Measurements from ENCODE around the gene BDNF. TPM values are rescaled to one million over a fixed set of nuclear protein-coding genes. Genes with fewer than 3 reads are reported as not detected.
"Not testable (repeated sequence)": the region's sequence is repeated elsewhere in the genome, so short reads cannot be mapped to it uniquely, and the experiment has no call there.

The BDNF gene
- total RNA-seq (ENCODE audit: low replicate concordance), result 1.6 and 2.1 TPM in 2 replicates

DNA sequence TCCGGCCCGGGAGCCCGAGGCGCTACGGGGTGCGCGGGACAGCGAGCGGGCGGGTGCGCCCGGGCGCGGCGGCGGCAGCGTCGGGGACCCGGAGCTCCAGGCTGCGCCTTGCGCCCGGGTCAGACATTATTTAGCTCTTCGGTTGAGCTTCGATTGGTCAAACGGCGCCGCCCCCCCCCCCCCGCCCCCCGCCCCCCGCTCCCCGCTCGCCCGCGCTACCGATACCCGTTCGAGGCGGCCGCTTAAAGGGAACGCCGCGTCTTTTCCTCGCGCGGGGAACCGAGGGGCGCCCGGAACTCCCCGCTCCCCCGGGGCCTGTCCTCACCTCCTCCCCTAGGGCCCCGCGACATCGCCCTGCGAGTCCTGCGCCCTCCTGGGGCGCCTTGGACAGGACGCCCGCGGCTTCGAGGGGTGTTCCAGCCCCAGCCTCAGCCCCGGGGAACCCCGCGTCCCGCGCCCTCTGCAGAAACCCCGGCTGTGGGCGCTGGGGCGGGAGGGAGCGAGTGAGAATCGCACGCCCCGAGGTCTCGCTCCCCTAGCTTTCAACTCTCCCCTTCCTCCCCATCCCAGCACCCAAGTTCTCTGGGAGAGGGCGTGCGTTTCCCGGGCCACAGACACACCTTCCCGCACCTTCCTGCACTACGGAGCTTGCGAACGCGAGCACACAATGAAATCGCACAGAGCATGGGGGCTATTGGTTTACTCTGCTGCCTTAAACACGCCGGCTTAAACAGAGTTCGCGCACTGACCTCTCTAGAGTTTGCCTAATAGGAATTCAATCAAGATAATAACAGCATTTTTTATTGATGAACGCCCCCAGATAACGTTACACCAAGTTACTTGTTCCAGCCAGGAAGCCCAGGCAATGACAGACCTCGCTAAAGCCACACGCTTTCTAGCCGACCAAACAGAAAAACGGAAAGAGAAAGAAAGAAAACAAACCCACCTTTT lies at the start of gene BDNF:
BDNF (minus strand) TSS at position 105 of the 951 bp plus-strand sequence. CDS start 41,891 bp downstream, outside the sequence.
- H3K9me3 ChIP-seq (ENCODE audit: low read depth), result no peaks in the 10 kb centered on the region
- no peak within 1 kb of the TSS for H3K27ac ChIP-seq
- H3K4me2 ChIP-seq, result peak within 1 kb of the TSS; percentile 99
- peaks cover 53% of the 10 kb centered on the region for H3K27me3 ChIP-seq
- H3K9me3 Mint-ChIP-seq, result no peaks in the 10 kb centered on the region
- no peak for TF ChIP-seq EZH2 (IDR thresholded peaks at IDR 0.05)
- TF ChIP-seq, protein P1, sequence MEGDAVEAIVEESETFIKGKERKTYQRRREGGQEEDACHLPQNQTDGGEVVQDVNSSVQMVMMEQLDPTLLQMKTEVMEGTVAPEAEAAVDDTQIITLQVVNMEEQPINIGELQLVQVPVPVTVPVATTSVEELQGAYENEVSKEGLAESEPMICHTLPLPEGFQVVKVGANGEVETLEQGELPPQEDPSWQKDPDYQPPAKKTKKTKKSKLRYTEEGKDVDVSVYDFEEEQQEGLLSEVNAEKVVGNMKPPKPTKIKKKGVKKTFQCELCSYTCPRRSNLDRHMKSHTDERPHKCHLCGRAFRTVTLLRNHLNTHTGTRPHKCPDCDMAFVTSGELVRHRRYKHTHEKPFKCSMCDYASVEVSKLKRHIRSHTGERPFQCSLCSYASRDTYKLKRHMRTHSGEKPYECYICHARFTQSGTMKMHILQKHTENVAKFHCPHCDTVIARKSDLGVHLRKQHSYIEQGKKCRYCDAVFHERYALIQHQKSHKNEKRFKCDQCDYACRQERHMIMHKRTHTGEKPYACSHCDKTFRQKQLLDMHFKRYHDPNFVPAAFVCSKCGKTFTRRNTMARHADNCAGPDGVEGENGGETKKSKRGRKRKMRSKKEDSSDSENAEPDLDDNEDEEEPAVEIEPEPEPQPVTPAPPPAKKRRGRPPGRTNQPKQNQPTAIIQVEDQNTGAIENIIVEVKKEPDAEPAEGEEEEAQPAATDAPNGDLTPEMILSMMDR (IDR thresholded peaks at IDR 0.05), result no peak
- TF ChIP-seq EZH2phosphoT487 (IDR thresholded peaks at IDR 0.05), result peak; percentile 39
- peak within 1 kb of the TSS; percentile 74 for H3K4me3 ChIP-seq
- peak within 1 kb of the TSS; percentile 82 for H2AFZ ChIP-seq (replicated peaks)
- peaks cover 3% of the 10 kb centered on the region for H3K79me2 ChIP-seq (ENCODE audit: low read depth)
- H3K36me3 ChIP-seq, result no peaks in the 10 kb centered on the region
- no peak within 1 kb of the TSS for H3K9ac ChIP-seq
- H3K27ac Mint-ChIP-seq, result no peak within 1 kb of the TSS
- H3K4me1 Mint-ChIP-seq, result peaks cover 31% of the 10 kb centered on the region
- DNase-seq (ENCODE audit: low spot score), result peak; percentile 72
- no peaks in the 10 kb centered on the region for H4K20me1 ChIP-seq (ENCODE audit: low read depth)
- H3F3A ChIP-seq (ENCODE audit: low read depth), result peaks cover 32% of the 10 kb centered on the region
- H3K36me3 Mint-ChIP-seq, result no peaks in the 10 kb centered on the region
- peaks cover 31% of the 10 kb centered on the region for H3K4me1 ChIP-seq
- H3K27me3 Mint-ChIP-seq (ENCODE audit: insufficient read depth, low read depth), result peaks cover 14% of the 10 kb centered on the region
- H3K4me3 Mint-ChIP-seq, result peak within 1 kb of the TSS; percentile 92

DNA sequence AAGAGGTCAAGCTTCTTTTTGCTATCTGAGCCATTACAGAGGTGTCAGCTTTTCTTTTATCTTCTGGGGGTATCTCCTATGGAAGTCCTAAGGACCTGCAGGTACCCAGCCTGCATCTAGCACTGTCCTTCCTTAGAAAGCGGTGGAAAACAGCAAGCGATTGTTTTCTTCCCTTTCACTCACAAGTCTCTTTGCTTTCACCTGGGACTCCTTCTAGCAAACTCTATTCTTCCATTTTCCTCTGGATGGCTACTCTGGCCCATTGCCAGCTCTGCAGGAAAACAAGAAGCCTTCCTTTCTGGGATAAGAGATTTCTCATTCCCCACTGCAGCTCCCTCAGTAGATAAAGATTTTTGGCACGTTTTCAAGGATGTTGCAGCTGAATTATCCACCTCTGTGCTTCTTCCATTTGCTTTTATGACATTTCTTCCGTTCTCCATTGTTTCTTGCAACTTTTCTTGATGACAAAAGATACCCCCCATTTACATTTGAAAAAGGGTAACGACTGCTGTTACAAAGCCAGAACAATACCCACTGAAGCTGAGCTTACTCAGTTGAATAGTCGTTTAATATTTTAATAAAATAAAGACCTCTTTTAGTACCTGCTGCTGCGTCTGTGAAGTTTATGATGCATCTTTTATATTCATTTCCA lies 40.2 kb upstream of the BDNF start:
- H3K4me2 ChIP-seq, result peak overlapping the region; percentile 65
- no peak for DNase-seq (ENCODE audit: low spot score)
- no peak overlapping the region for H3K4me3 ChIP-seq

DNA sequence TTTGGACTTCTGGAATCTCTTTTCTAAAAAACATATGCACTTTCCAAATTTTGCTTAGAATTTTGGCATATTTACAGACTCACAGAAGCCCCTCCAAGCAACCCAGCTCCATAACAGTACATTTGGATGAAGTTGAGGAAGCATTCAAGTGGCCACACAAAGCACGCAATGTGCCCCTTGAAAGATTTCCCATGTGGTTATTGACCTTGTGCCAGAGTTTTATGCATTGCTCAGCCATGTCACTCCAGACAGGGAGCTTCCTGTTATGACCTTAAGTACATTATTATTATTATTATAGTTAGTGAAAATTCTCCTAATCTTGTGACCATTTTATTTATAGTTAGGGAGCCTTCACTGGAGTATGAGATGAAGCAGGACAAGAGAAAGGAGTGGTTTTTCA lies 35.0 kb upstream of the BDNF start:
- Histone ChIP-seq H3K4me2 (no peak overlapping the region), H3K4me3 (no peak overlapping the region), H3K36me3 (no peaks in the 10 kb centered on the region), H3K79me2 (ENCODE audit: low read depth) (no peaks in the 10 kb centered on the region), H2AFZ (replicated peaks) (no peak overlapping the region), H3K9ac (no peak overlapping the region), H3K4me1 (peaks cover 3% of the 10 kb centered on the region), H3K9me3 (ENCODE audit: low read depth) (no peaks in the 10 kb centered on the region), H3K27me3 (no peaks in the 10 kb centered on the region), H3K27ac (no peak overlapping the region), H4K20me1 (ENCODE audit: low read depth) (no peaks in the 10 kb centered on the region), H3F3A (ENCODE audit: low read depth) (no peaks in the 10 kb centered on the region)
- Mint-ChIP-seq H3K27me3 (ENCODE audit: insufficient read depth, low read depth) (peaks cover 3% of the 10 kb centered on the region), H3K4me3 (no peak overlapping the region), H3K4me1 (peaks cover under 1% of the 10 kb centered on the region), H3K36me3 (no peaks in the 10 kb centered on the region), H3K27ac (no peak overlapping the region), H3K9me3 (no peaks in the 10 kb centered on the region)
- DNase-seq (ENCODE audit: low spot score), result no peak
- TF ChIP-seq, protein P1 (IDR thresholded peaks at IDR 0.05), result no peak
- TF ChIP-seq EZH2 (IDR thresholded peaks at IDR 0.05), result no peak
- TF ChIP-seq EZH2phosphoT487 (IDR thresholded peaks at IDR 0.05), result no peak

More for the DNA sequence above, 40.2 kb upstream of the BDNF start:
- Histone ChIP-seq H3K9me3 (ENCODE audit: low read depth) (no peaks in the 10 kb centered on the region), H3K4me1 (peaks cover 13% of the 10 kb centered on the region), H3K9ac (no peak overlapping the region), H3K79me2 (ENCODE audit: low read depth) (no peaks in the 10 kb centered on the region), H2AFZ (replicated peaks) (peak overlapping the region; percentile 82), H3K36me3 (no peaks in the 10 kb centered on the region), H3K27me3 (no peaks in the 10 kb centered on the region), H4K20me1 (ENCODE audit: low read depth) (no peaks in the 10 kb centered on the region), H3F3A (ENCODE audit: low read depth) (no peaks in the 10 kb centered on the region), H3K27ac (no peak overlapping the region)
- Mint-ChIP-seq H3K4me3 (no peak overlapping the region), H3K36me3 (no peaks in the 10 kb centered on the region), H3K27ac (no peak overlapping the region), H3K4me1 (peaks cover 9% of the 10 kb centered on the region), H3K9me3 (no peaks in the 10 kb centered on the region), H3K27me3 (ENCODE audit: insufficient read depth, low read depth) (peaks cover 3% of the 10 kb centered on the region)
- TF ChIP-seq, protein P1 (IDR thresholded peaks at IDR 0.05), result no peak
- TF ChIP-seq EZH2 (IDR thresholded peaks at IDR 0.05) (no peak), EZH2phosphoT487 (IDR thresholded peaks at IDR 0.05) (no peak)

DNA sequence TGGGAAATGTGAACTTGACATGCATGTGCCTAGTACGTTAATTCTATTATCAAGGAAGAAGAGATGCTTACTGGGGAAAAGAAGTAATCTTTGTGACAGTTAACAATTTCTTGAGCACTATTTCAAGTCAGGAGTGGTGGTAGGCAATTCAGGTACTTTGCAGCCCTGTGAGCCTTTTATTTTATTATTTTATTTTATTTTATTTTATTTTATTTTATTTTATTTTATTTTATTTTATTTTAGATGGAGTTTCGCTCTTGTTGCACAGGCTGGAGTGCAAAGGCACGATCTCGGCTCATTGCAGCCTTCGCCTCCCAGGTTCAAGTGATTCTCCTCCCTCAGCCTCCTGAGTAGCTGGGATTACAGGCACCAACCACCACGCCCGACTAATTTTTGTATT lies 31.5 kb upstream of the BDNF start:
- H3K4me2 ChIP-seq, H3K9ac ChIP-seq, H3K36me3 Mint-ChIP-seq: not testable (repeated sequence)

More for the DNA sequence above, 31.5 kb upstream of the BDNF start:
- not testable (repeated sequence) for H3K4me3 Mint-ChIP-seq; H4K20me1 ChIP-seq (ENCODE audit: low read depth); H3F3A ChIP-seq (ENCODE audit: low read depth); H3K9me3 Mint-ChIP-seq; H3K79me2 ChIP-seq (ENCODE audit: low read depth); H3K27me3 Mint-ChIP-seq (ENCODE audit: insufficient read depth, low read depth); H3K4me1 ChIP-seq; H3K27ac Mint-ChIP-seq; DNase-seq (ENCODE audit: low spot score); H3K36me3 ChIP-seq; H2AFZ ChIP-seq (replicated peaks); H3K4me1 Mint-ChIP-seq; H3K9me3 ChIP-seq (ENCODE audit: low read depth); H3K4me3 ChIP-seq; H3K27ac ChIP-seq
- peaks cover 10% of the 10 kb centered on the region for H3K27me3 ChIP-seq

Measured in neural progenitor cell (in vitro differentiated cells).